DND-41 (cell line): ENCODE results near the gene ZNF202.

Experiments
- CTCF ChIP-seq: IDR thresholded peaks from 2 replicates; pipeline ENCODE4 v1.5.1; 2012; ENCODE audit warnings: borderline replicate concordance, low read length, moderate library complexity, mild to moderate bottlenecking; ENCODE audit not compliant: poor library complexity, severe bottlenecking; ENCODE audit errors: extremely low read depth
- EZH2 ChIP-seq: IDR thresholded peaks from 3 replicates; pipeline ENCODE4 v1.6.1; 2012; ENCODE audit warnings: borderline replicate concordance, low read depth, mild to moderate bottlenecking, moderate library complexity, low read length, inconsistent platforms; ENCODE audit not compliant: severe bottlenecking

DNA sequence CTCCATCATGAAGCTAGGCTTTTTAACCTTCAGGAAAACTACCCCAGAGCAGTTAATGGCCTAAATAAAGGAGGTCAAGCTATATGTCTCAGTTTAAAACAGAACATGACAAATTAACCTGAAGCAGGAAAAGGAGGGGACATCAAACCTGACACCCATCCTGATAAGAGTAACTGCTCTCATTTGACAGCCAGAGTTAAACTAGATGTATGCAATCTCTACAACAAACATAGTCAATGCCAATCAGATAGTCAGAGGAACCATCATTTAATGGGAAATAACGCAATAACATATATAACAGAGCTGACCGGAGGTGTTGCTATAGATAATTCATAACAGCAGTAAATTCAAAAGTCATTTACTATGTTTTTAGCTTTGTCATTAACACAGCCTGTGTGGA lies 3.1 kb downstream of the ZNF202 start:
- TF ChIP-seq CTCF: no peak
- TF ChIP-seq EZH2: no peak
